Liver (tissue), 3 donors: ENCODE results near the gene ARHGEF12.

Experiments used
- CTCF ChIP-seq: fragments of 150-350 bp; IDR thresholded peaks from 2 replicates; pipeline ENCODE4 v1.5.1; 2017; ENCODE audit warnings: improper control_type of control experiment, low read depth, low read length; ENCODE audit not compliant: missing input control
- FOXA1 ChIP-seq: IDR thresholded peaks from 2 replicates; pipeline ENCODE4 v1.6.1; 2016; ENCODE audit warnings: antibody characterized with exemption
- GABPA ChIP-seq, 2 donors: IDR thresholded peaks in 1 of 2; conservative IDR thresholded peaks in 1 of 2; 2 replicates each; pipeline ENCODE4 v1.6.1; 2016; ENCODE audit warnings: antibody characterized with exemption in 2 of 2, mild to moderate bottlenecking in 1 of 2, moderate library complexity in 1 of 2
- HNF4A ChIP-seq, 2 donors: conservative IDR thresholded peaks; 2 replicates each; pipeline ENCODE4 v1.6.1; 2016; ENCODE audit warnings: antibody characterized with exemption in 2 of 2, mild to moderate bottlenecking in 2 of 2
- JUND ChIP-seq, 2 donors: IDR thresholded peaks; 2 replicates each; pipeline ENCODE4 v1.6.1; 2016; ENCODE audit warnings: antibody characterized with exemption in 2 of 2
- RAD21 ChIP-seq, 2 donors: IDR thresholded peaks; 2 replicates each; pipeline ENCODE4 v1.6.1; 2016; ENCODE audit warnings: antibody characterized with exemption in 2 of 2, mild to moderate bottlenecking in 2 of 2
- REST ChIP-seq: IDR thresholded peaks from 2 replicates; pipeline ENCODE4 v1.6.1; 2016; ENCODE audit warnings: antibody characterized with exemption, mild to moderate bottlenecking
- ZBTB33 ChIP-seq: IDR thresholded peaks from 2 replicates; pipeline ENCODE4 v1.6.1; 2016; ENCODE audit warnings: antibody characterized with exemption
- donor health status: healthy.
- donor health status: healthy.

- TF ChIP-seq REST (no peak), CTCF (no peak), JUND (IDR thresholded peaks at IDR 0.05) (no peak), RAD21 (IDR thresholded peaks at IDR 0.05) (no peak), FOXA1 (no peak), HNF4A (conservative IDR thresholded peaks at IDR 0.05) (no peak), GABPA (IDR thresholded peaks at IDR 0.05 in 1 of 2, conservative IDR thresholded peaks at IDR 0.05 in 1 of 2) (no peak), ZBTB33 (no peak)
Measured at GRCh38 chr11:120296554-120296953, 39.7 kb upstream of the ARHGEF12 start.
